Fibroblast of upper back skin (primary cell): ENCODE measurements around the gene SHTN1.

Experiments used
- DNase-seq: peaks from one replicate; pipeline ENCODE4 v3.0.0-alpha.2; 2013

The SHTN1 gene

DNA sequence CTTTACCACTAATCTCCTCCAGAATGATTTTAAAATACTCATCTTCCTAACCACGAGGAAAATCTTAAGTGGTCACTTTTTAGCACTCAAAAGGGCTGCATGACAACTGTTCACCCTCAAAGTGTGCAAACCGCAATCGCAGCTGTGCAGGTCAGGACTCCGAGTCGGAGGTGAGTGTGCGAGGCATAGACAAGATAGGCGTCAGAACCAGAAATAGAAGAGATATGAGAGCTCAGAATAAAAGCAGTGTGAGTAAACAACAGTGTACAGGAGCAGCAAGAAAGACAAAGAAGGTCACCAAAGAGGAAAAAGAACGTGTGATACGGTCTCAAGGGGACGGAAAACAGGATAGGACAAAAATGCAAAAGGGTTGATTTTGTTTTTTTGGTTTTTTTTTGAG, 173.2 kb downstream of the SHTN1 start:
- no peak for DNase-seq
